H9 (cell line): ENCODE data around the gene ATG7. TPM values are rescaled to one million over a fixed set of nuclear protein-coding genes. Genes with fewer than 3 reads are reported as not detected.

Source experiments
- DNase-seq: peaks from one replicate; pipeline ENCODE4 v3.0.0-alpha.2; 2017
- H2AFZ ChIP-seq: one replicate; pipeline ENCODE4 v1.6.1; 2013; ENCODE audit warnings: mild to moderate bottlenecking, low read length, control low read depth, moderate library complexity
- H2AK5ac ChIP-seq: 2 replicates; pipeline ENCODE4 v1.6.1; 2013; ENCODE audit warnings: low read length, control low read depth, mixed read lengths; ENCODE audit not compliant: insufficient read length
- H2BK120ac ChIP-seq: one replicate; pipeline ENCODE4 v1.6.1; 2013; ENCODE audit warnings: low read depth, mild to moderate bottlenecking, low read length, control low read depth, inconsistent platforms; ENCODE audit not compliant: poor library complexity, severe bottlenecking
- H2BK12ac ChIP-seq: 2 replicates; pipeline ENCODE4 v1.6.1; 2013; ENCODE audit warnings: low read length, control low read depth, mixed read lengths, low read depth; ENCODE audit not compliant: insufficient read length
- H2BK15ac ChIP-seq: 2 replicates; pipeline ENCODE4 v1.6.1; 2013; ENCODE audit warnings: low read depth, low read length, control low read depth
- H2BK20ac ChIP-seq: one replicate; pipeline ENCODE4 v1.6.1; 2013; ENCODE audit warnings: low read depth, mild to moderate bottlenecking, low read length, control low read depth, inconsistent platforms; ENCODE audit not compliant: poor library complexity, severe bottlenecking
- H2BK5ac ChIP-seq: 2 replicates; pipeline ENCODE4 v1.6.1; 2013; ENCODE audit warnings: low read length, control low read depth, mixed read lengths; ENCODE audit not compliant: insufficient read length
- H3K14ac ChIP-seq: 2 replicates; pipeline ENCODE4 v1.6.1; 2013; ENCODE audit warnings: low read length, control low read depth; ENCODE audit not compliant: insufficient read depth
- H3K18ac ChIP-seq: 2 replicates; pipeline ENCODE4 v1.6.1; 2013; ENCODE audit warnings: low read depth, mild to moderate bottlenecking, mixed read lengths, low read length, control low read depth; ENCODE audit not compliant: insufficient read length
- H3K23ac ChIP-seq: 2 replicates; pipeline ENCODE4 v1.6.1; 2013; ENCODE audit warnings: low read length, control low read depth, mixed read lengths, low read depth; ENCODE audit not compliant: insufficient read length
- H3K23me2 ChIP-seq: 2 replicates; pipeline ENCODE4 v1.6.1; 2013; ENCODE audit warnings: low read depth, mild to moderate bottlenecking, mixed read lengths, low read length, control low read depth; ENCODE audit not compliant: insufficient read length, poor library complexity, severe bottlenecking
- H3K27ac ChIP-seq: 2 replicates; pipeline ENCODE4 v1.5.1; 2013; ENCODE audit warnings: low read length, control low read depth, mixed read lengths, low read depth; ENCODE audit not compliant: insufficient read length
- H3K27me3 ChIP-seq: 2 replicates; pipeline ENCODE4 v1.6.1; 2013; ENCODE audit warnings: low read length, control low read depth, inconsistent platforms; ENCODE audit not compliant: insufficient read depth
- H3K4ac ChIP-seq: 2 replicates; pipeline ENCODE4 v1.6.1; 2013; ENCODE audit warnings: low read depth, mild to moderate bottlenecking, control low read depth, inconsistent platforms, low read length, moderate library complexity
- H3K4me1 ChIP-seq: 2 replicates; pipeline ENCODE4 v1.6.1; 2013; ENCODE audit warnings: low read length, control low read depth, inconsistent platforms; ENCODE audit not compliant: insufficient read depth
- H3K4me2 ChIP-seq: 2 replicates; pipeline ENCODE4 v1.6.1; 2013; ENCODE audit warnings: low read length, control low read depth, mixed read lengths; ENCODE audit not compliant: insufficient read length, insufficient read depth
- H3K56ac ChIP-seq: 2 replicates; pipeline ENCODE4 v1.6.1; 2013; ENCODE audit warnings: low read depth, mild to moderate bottlenecking, mixed read lengths, low read length, control low read depth; ENCODE audit not compliant: insufficient read length
- H3K79me1 ChIP-seq: 2 replicates; pipeline ENCODE4 v1.6.1; 2013; ENCODE audit warnings: low read depth, mild to moderate bottlenecking, moderate library complexity, low read length, control low read depth, inconsistent platforms; ENCODE audit not compliant: insufficient read depth, poor library complexity, severe bottlenecking
- H3K79me2 ChIP-seq: 2 replicates; pipeline ENCODE4 v1.6.1; 2013; ENCODE audit warnings: low read length, control low read depth, inconsistent platforms; ENCODE audit not compliant: insufficient read depth
- H3K9ac ChIP-seq: 2 replicates; pipeline ENCODE4 v1.6.1; 2013; ENCODE audit warnings: low read length, control low read depth, mixed read lengths; ENCODE audit not compliant: insufficient read length; ENCODE audit errors: extremely low read depth
- H3K9me3 ChIP-seq: one replicate; pipeline ENCODE4 v1.6.1; 2013; ENCODE audit warnings: low read depth, low read length, inconsistent platforms; ENCODE audit not compliant: control insufficient read depth
- H3T11ph ChIP-seq: one replicate; pipeline ENCODE4 v1.6.1; 2013; ENCODE audit warnings: mild to moderate bottlenecking, low read length, control low read depth, inconsistent platforms
- H4K20me1 ChIP-seq: one replicate; pipeline ENCODE4 v1.6.1; 2013; ENCODE audit not compliant: control insufficient read depth, insufficient read length, insufficient read depth
- H4K5ac ChIP-seq: 2 replicates; pipeline ENCODE4 v1.6.1; 2013; ENCODE audit warnings: low read depth, mild to moderate bottlenecking, mixed read lengths, low read length, control low read depth; ENCODE audit not compliant: insufficient read length
- H4K8ac ChIP-seq: replicated peaks from 2 replicates; pipeline ENCODE4 v1.6.1; 2013; ENCODE audit warnings: low read length, control low read depth, mixed read lengths, low read depth; ENCODE audit not compliant: insufficient read length
- H4K91ac ChIP-seq: 2 replicates; pipeline ENCODE4 v1.6.1; 2013; ENCODE audit warnings: low read depth, mild to moderate bottlenecking, moderate library complexity, mixed read lengths, low read length, control low read depth; ENCODE audit not compliant: insufficient read length
- H3K27ac Mint-ChIP-seq, 3 experiments: 2 replicates in 2 of 3; 3 replicates in 1 of 3; pipeline ENCODE4 v1.8.0; 2020 to 2021; ENCODE audit warnings: mixed read lengths in 3 of 3, mild to moderate bottlenecking in 1 of 3, moderate library complexity in 1 of 3
- H3K27me3 Mint-ChIP-seq: 2 replicates; pipeline ENCODE4 v1.8.0; 2021; ENCODE audit warnings: low read depth, mild to moderate bottlenecking, moderate library complexity, mixed read lengths
- H3K36me3 Mint-ChIP-seq, 3 experiments: 2 replicates in 2 of 3; 3 replicates in 1 of 3; pipeline ENCODE4 v1.8.0; 2020 to 2021; ENCODE audit warnings: low read depth in 3 of 3, mixed read lengths in 3 of 3; ENCODE audit not compliant: insufficient read depth in 1 of 3
- H3K4me1 Mint-ChIP-seq, 2 experiments: 2 replicates each; pipeline ENCODE4 v1.8.0; 2020; ENCODE audit warnings: mixed read lengths in 2 of 2
- H3K4me3 Mint-ChIP-seq, 2 experiments: 2 replicates in 1 of 2; 3 replicates in 1 of 2; pipeline ENCODE4 v1.8.0; 2020 to 2021; ENCODE audit warnings: mild to moderate bottlenecking in 2 of 2, mixed read lengths in 2 of 2, moderate library complexity in 1 of 2
- H3K9me3 Mint-ChIP-seq, 2 experiments: 2 replicates in 1 of 2; 3 replicates in 1 of 2; pipeline ENCODE4 v1.8.0; 2020; ENCODE audit warnings: mild to moderate bottlenecking in 2 of 2, mixed read lengths in 2 of 2, moderate library complexity in 1 of 2
- CTCF ChIP-seq: fragments of 200-600 bp; sonication (generic); conservative IDR thresholded peaks from 3 replicates; pipeline ENCODE4 v1.8.0; 2021; ENCODE audit warnings: antibody characterized with exemption, mild to moderate bottlenecking
- WGBS: extraction: QIAGEN DNeasy Blood & Tissue Kit; methylation state at CpG from one replicate; pipeline ENCODE4 v1.1.7; 2013; ENCODE audit warnings: missing lambda C conversion rate, low lambda C conversion rate, mixed read lengths; ENCODE audit not compliant: insufficient read length; ENCODE audit errors: extremely low coverage; 5-methylcytosine and 5-hydroxymethylcytosine counted together
- total RNA-seq: library from RNA; stranded (reverse); gene quantifications from 2 replicates; pipeline ENCODE4 v1.2.1, GENCODE V29; 2021

ATG7 gene
- total RNA-seq, 1 experiment from 2014 or later, result 17.9 TPM

- H2AFZ ChIP-seq, result no peak overlapping the region
- no peak overlapping the region for H3K18ac ChIP-seq
- H3K4ac ChIP-seq, result no peak overlapping the region
- no peaks in the 10 kb centered on the region for H3K79me2 ChIP-seq
- H3K9ac ChIP-seq, result no peak overlapping the region
- no peaks in the 10 kb centered on the region for H3K79me1 ChIP-seq
- no peaks in the 10 kb centered on the region for H3K27me3 ChIP-seq
- no peak overlapping the region for H2BK5ac ChIP-seq
- no peaks in the 10 kb centered on the region; a peak in 1 of 5 replicates for H3K9me3 Mint-ChIP-seq
- H4K91ac ChIP-seq, result no peak overlapping the region
- no peak overlapping the region for H3K4me2 ChIP-seq
- H2BK12ac ChIP-seq, result no peak overlapping the region
- H3K4me1 Mint-ChIP-seq, result no peaks in the 10 kb centered on the region
- H3T11ph ChIP-seq, result no peak overlapping the region
- H3K4me3 Mint-ChIP-seq, result no peak overlapping the region
- TF ChIP-seq CTCF, result no peak
- no peak overlapping the region for H4K5ac ChIP-seq
- H3K27ac Mint-ChIP-seq, result no peak overlapping the region
- H3K56ac ChIP-seq, result no peak overlapping the region
- no peak overlapping the region for H3K14ac ChIP-seq
- H3K27me3 Mint-ChIP-seq, result peaks cover 2% of the 10 kb centered on the region; the same call in 1 of the 2 replicates
- H3K9me3 ChIP-seq, result no peaks in the 10 kb centered on the region
- no peak overlapping the region for H3K23ac ChIP-seq
- H2BK15ac ChIP-seq, result no peak overlapping the region
- no peak overlapping the region for H2BK120ac ChIP-seq
- H4K8ac ChIP-seq, result no peak overlapping the region
- no peak overlapping the region for H2BK20ac ChIP-seq
- WGBS, result no CpG with 5 or more reads among the region's 6 CpGs
- no peak overlapping the region for H2AK5ac ChIP-seq
- H3K36me3 Mint-ChIP-seq, result no peaks in the 10 kb centered on the region
- no peaks in the 10 kb centered on the region for H3K4me1 ChIP-seq
- DNase-seq, result no peak
- H4K20me1 ChIP-seq, result no peaks in the 10 kb centered on the region
- H3K23me2 ChIP-seq, result no peaks in the 10 kb centered on the region
- no peak overlapping the region for H3K27ac ChIP-seq
Observed at GRCh38 chr3:11245827-11246662, 26.2 kb upstream of the ATG7 start.
